Neural cell (in vitro differentiated cells): ENCODE measurements around the gene PLCB1. TPM values are rescaled to one million over a fixed set of nuclear protein-coding genes. Genes with fewer than 3 reads are reported as not detected.

Experiments used
- H2AFZ ChIP-seq: fragments of 200-600, 300-800 bp; sonication (generic), shearing (Covaris generic); 2 replicates; pipeline ENCODE4 v1.6.0; 2014; ENCODE audit warnings: low read depth, mild to moderate bottlenecking, antibody characterized with exemption, low read length, moderate library complexity
- H3F3A ChIP-seq: fragments of 200-600 bp; shearing (Covaris generic); 2 replicates; pipeline ENCODE4 v1.6.1; 2016; ENCODE audit warnings: mild to moderate bottlenecking, moderate library complexity, mixed read lengths, antibody characterized with exemption, low read length; ENCODE audit not compliant: insufficient read depth, poor library complexity, severe bottlenecking
- H3K27ac ChIP-seq: fragments of 200-600, 300-800 bp; sonication (generic), shearing (Covaris generic); 2 replicates; pipeline ENCODE4 v1.5.1; 2014; ENCODE audit warnings: mild to moderate bottlenecking, low read length, moderate library complexity
- H3K27me3 ChIP-seq: fragments of 300-800, 200-600 bp; sonication (generic), shearing (Covaris generic); 2 replicates; pipeline ENCODE4 v1.6.0; 2014; ENCODE audit warnings: mild to moderate bottlenecking, low read depth, low read length, moderate library complexity; ENCODE audit not compliant: insufficient read depth
- H3K36me3 ChIP-seq: fragments of 300-800, 200-600 bp; sonication (generic), shearing (Covaris generic); 2 replicates; pipeline ENCODE4 v1.5.1; 2014; ENCODE audit warnings: mild to moderate bottlenecking, antibody characterized with exemption, low read length, moderate library complexity; ENCODE audit not compliant: insufficient read depth
- H3K4me2 ChIP-seq: fragments of 300-800, 200-600 bp; sonication (generic), shearing (Covaris generic); 2 replicates; pipeline ENCODE4 v1.6.0; 2014; ENCODE audit warnings: mild to moderate bottlenecking, low read length
- H3K4me3 ChIP-seq: fragments of 300-800, 200-600 bp; sonication (generic), shearing (Covaris generic); 2 replicates; pipeline ENCODE4 v1.5.1; 2014; ENCODE audit warnings: mild to moderate bottlenecking, low read length, moderate library complexity
- H3K79me2 ChIP-seq: fragments of 200-600 bp; shearing (Covaris generic); replicated peaks from 2 replicates; pipeline ENCODE4 v1.6.0; 2014; ENCODE audit warnings: mild to moderate bottlenecking, low read length, moderate library complexity; ENCODE audit not compliant: insufficient read depth
- H3K9ac ChIP-seq: fragments of 300-800, 200-600 bp; sonication (generic), shearing (Covaris generic); 2 replicates; pipeline ENCODE4 v1.6.1; 2016; ENCODE audit warnings: mild to moderate bottlenecking, low read length, mixed read lengths
- H3K9me2 ChIP-seq: fragments of 200-600 bp; shearing (Covaris generic); 2 replicates; pipeline ENCODE4 v1.6.1; 2016; ENCODE audit warnings: mild to moderate bottlenecking, low read length, mixed read lengths; ENCODE audit not compliant: insufficient read depth
- H3K9me3 ChIP-seq: fragments of 200-600, 300-800 bp; sonication (generic), shearing (Covaris generic); 2 replicates; pipeline ENCODE4 v1.6.1; 2016; ENCODE audit warnings: mild to moderate bottlenecking, mixed run types, low read length, moderate library complexity, mixed read lengths
- H4K20me1 ChIP-seq: fragments of 200-600 bp; shearing (Covaris generic); 2 replicates; pipeline ENCODE4 v1.6.1; 2016; ENCODE audit warnings: mild to moderate bottlenecking, mixed run types; ENCODE audit not compliant: insufficient read depth
- CTCF ChIP-seq: fragments of 450-650 bp; IDR thresholded peaks from 2 replicates; pipeline ENCODE4 v1.5.1; 2014; ENCODE audit warnings: antibody characterized with exemption, mild to moderate bottlenecking, moderate library complexity; ENCODE audit not compliant: poor library complexity, severe bottlenecking
- EP300 ChIP-seq: fragments of 450-650 bp; conservative IDR thresholded peaks from 2 replicates; pipeline ENCODE4 v1.6.1; 2014; ENCODE audit warnings: antibody characterized with exemption, mild to moderate bottlenecking, moderate library complexity; ENCODE audit not compliant: poor library complexity, severe bottlenecking
- EZH2 ChIP-seq: fragments of 200-600, 300-800 bp; shearing (Covaris generic), sonication (generic); IDR thresholded peaks from 2 replicates; pipeline ENCODE4 v1.6.1; 2014; ENCODE audit warnings: antibody characterized with exemption, low read length, borderline replicate concordance, mild to moderate bottlenecking; ENCODE audit not compliant: insufficient read depth, poor library complexity, severe bottlenecking
- MXI1 ChIP-seq: fragments of 450-650 bp; conservative IDR thresholded peaks from 2 replicates; pipeline ENCODE4 v1.6.1; 2014; ENCODE audit warnings: antibody characterized with exemption, mild to moderate bottlenecking; ENCODE audit not compliant: poor library complexity, severe bottlenecking
- POLR2AphosphoS5 ChIP-seq: IDR thresholded peaks from 2 replicates; pipeline ENCODE4 v1.6.1; 2012
- RAD21 ChIP-seq: fragments of 450-650 bp; conservative IDR thresholded peaks from 2 replicates; pipeline ENCODE4 v1.6.1; 2014; ENCODE audit warnings: antibody characterized with exemption, mild to moderate bottlenecking, moderate library complexity
- SMC3 ChIP-seq: fragments of 450-650 bp; conservative IDR thresholded peaks from 2 replicates; pipeline ENCODE4 v1.6.1; 2014; ENCODE audit warnings: antibody characterized with exemption, mild to moderate bottlenecking, moderate library complexity; ENCODE audit not compliant: poor library complexity
- TAF1 ChIP-seq: IDR thresholded peaks from 2 replicates; pipeline ENCODE4 v1.6.1; 2012; ENCODE audit warnings: low read depth
- polyA plus RNA-seq: library from polyadenylated mRNA; depleted of rRNA; stranded (reverse); fragments of >200 nt; gene quantifications from 2 replicates; pipeline ENCODE4 v1.2.3, GENCODE V29; 2014
- TF ChIP-seq, protein P1 (sequence below): IDR thresholded peaks from 2 replicates; pipeline ENCODE4 v1.6.1; 2012; ENCODE audit warnings: borderline replicate concordance

Gene PLCB1
- polyA plus RNA-seq, 1 donor from 2014 or later, result 11.4 TPM

GRCh38 chr20:8321001-8321400 lies 188.9 kb downstream of the PLCB1 start:
- no peak overlapping the region for H3K27ac ChIP-seq
- no peaks in the 10 kb centered on the region for H3F3A ChIP-seq
- no peaks in the 10 kb centered on the region for H4K20me1 ChIP-seq
- no peaks in the 10 kb centered on the region for H3K27me3 ChIP-seq
- no peak overlapping the region for H3K4me2 ChIP-seq
- no peak overlapping the region for H3K4me3 ChIP-seq
- no peaks in the 10 kb centered on the region for H3K9me2 ChIP-seq
- TF ChIP-seq CTCF, result no peak
- TF ChIP-seq EP300, result no peak
- TF ChIP-seq, protein P1, sequence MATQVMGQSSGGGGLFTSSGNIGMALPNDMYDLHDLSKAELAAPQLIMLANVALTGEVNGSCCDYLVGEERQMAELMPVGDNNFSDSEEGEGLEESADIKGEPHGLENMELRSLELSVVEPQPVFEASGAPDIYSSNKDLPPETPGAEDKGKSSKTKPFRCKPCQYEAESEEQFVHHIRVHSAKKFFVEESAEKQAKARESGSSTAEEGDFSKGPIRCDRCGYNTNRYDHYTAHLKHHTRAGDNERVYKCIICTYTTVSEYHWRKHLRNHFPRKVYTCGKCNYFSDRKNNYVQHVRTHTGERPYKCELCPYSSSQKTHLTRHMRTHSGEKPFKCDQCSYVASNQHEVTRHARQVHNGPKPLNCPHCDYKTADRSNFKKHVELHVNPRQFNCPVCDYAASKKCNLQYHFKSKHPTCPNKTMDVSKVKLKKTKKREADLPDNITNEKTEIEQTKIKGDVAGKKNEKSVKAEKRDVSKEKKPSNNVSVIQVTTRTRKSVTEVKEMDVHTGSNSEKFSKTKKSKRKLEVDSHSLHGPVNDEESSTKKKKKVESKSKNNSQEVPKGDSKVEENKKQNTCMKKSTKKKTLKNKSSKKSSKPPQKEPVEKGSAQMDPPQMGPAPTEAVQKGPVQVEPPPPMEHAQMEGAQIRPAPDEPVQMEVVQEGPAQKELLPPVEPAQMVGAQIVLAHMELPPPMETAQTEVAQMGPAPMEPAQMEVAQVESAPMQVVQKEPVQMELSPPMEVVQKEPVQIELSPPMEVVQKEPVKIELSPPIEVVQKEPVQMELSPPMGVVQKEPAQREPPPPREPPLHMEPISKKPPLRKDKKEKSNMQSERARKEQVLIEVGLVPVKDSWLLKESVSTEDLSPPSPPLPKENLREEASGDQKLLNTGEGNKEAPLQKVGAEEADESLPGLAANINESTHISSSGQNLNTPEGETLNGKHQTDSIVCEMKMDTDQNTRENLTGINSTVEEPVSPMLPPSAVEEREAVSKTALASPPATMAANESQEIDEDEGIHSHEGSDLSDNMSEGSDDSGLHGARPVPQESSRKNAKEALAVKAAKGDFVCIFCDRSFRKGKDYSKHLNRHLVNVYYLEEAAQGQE, result no peak
- no peak for TF ChIP-seq EZH2
- TF ChIP-seq RAD21, result no peak
- no peak for TF ChIP-seq TAF1
- TF ChIP-seq MXI1, result no peak
- TF ChIP-seq POLR2AphosphoS5, result no peak
- no peak for TF ChIP-seq SMC3
- no peak overlapping the region for H2AFZ ChIP-seq
- H3K36me3 ChIP-seq, result no peaks in the 10 kb centered on the region
- H3K9me3 ChIP-seq, result no peaks in the 10 kb centered on the region
- no peaks in the 10 kb centered on the region for H3K79me2 ChIP-seq
- H3K9ac ChIP-seq, result no peak overlapping the region

GRCh38 chr20:8322662-8323217 lies 190.7 kb downstream of the PLCB1 start:
- Histone ChIP-seq H3K27me3 (no peaks in the 10 kb centered on the region), H3F3A (no peaks in the 10 kb centered on the region), H4K20me1 (no peaks in the 10 kb centered on the region), H2AFZ (no peak overlapping the region), H3K9me3 (no peaks in the 10 kb centered on the region), H3K9ac (no peak overlapping the region), H3K36me3 (no peaks in the 10 kb centered on the region), H3K9me2 (no peaks in the 10 kb centered on the region), H3K4me3 (no peak overlapping the region), H3K79me2 (no peaks in the 10 kb centered on the region), H3K4me2 (no peak overlapping the region), H3K27ac (no peak overlapping the region)
- TF ChIP-seq CTCF (no peak), EP300 (peak; percentile 30)
